Activated naive CD8-positive, alpha-beta T cell treated with anti-CD3 and anti-CD28 coated beads, Interleukin-2, amount 50 U/mL, for 16 hours (primary cell): ENCODE data around the gene OR5B3.
"Not testable (repeated sequence)": the region's sequence is repeated elsewhere in the genome, so short reads cannot be mapped to it uniquely, and the experiment has no call there.

Experiments used
- DNase-seq: peaks from one replicate; pipeline ENCODE4 v3.0.0-alpha.2; 2020; ENCODE audit warnings: low read depth, low spot score

OR5B3 gene

GRCh38 chr11:58406774-58407173 lies at the start of gene OR5B3:
TSS of gene OR5B3 (minus strand) at chr11:58406874. CDS start at chr11:58403409, 3,465 bp downstream.
- no peak for DNase-seq

- no peak for DNase-seq
Measured at GRCh38 chr11:58451585-58451984, 44.9 kb upstream of the OR5B3 start.

- no peak for DNase-seq
Measured at GRCh38 chr11:58446294-58446693, 39.6 kb upstream of the OR5B3 start.

GRCh38 chr11:58444300-58444699 lies 37.6 kb upstream of the OR5B3 start:
- DNase-seq, result no peak

GRCh38 chr11:58442136-58442535 lies 35.5 kb upstream of the OR5B3 start, which contains the start of gene OR5B12:
TSS of gene OR5B12 (minus strand) at chr11:58442236. CDS start at chr11:58440151, 2,085 bp downstream.
- DNase-seq, result no peak

- DNase-seq, result no peak
Measured at GRCh38 chr11:58438486-58438885, 31.8 kb upstream of the OR5B3 start.

- DNase-seq, result no peak
Measured at GRCh38 chr11:58434217-58434616, 27.5 kb upstream of the OR5B3 start.

- no peak for DNase-seq
Measured at GRCh38 chr11:58433638-58434203, 27.0 kb upstream of the OR5B3 start.

- no peak for DNase-seq
Measured at GRCh38 chr11:58429273-58429672, 22.6 kb upstream of the OR5B3 start.

- DNase-seq, result no peak
Measured at GRCh38 chr11:58428021-58428420, 21.3 kb upstream of the OR5B3 start, which contains the start of gene OR5B2. TSS of gene OR5B2 (minus strand) at chr11:58428121. CDS start at chr11:58423261, 4,860 bp downstream.

GRCh38 chr11:58399622-58400021 lies 7.1 kb downstream of the OR5B3 start:
- DNase-seq, result not testable (repeated sequence)

- no peak for DNase-seq
Measured at GRCh38 chr11:58395581-58395980, 11.1 kb downstream of the OR5B3 start.

GRCh38 chr11:58394195-58394594 lies 12.5 kb downstream of the OR5B3 start:
- no peak for DNase-seq

- DNase-seq, result no peak
Measured at GRCh38 chr11:58392746-58393145, 13.9 kb downstream of the OR5B3 start.

GRCh38 chr11:58391879-58392278 lies 14.8 kb downstream of the OR5B3 start:
- no peak for DNase-seq

- DNase-seq, result no peak
Measured at GRCh38 chr11:58390551-58391063, 16.1 kb downstream of the OR5B3 start.

- no peak for DNase-seq
Measured at GRCh38 chr11:58358969-58359368, 47.7 kb downstream of the OR5B3 start, which contains the start of gene OR5B17. TSS of gene OR5B17 (minus strand) at chr11:58359069. CDS start at chr11:58359069, 0 bp downstream.

- no peak for DNase-seq
Measured at GRCh38 chr11:58354727-58355126, 51.9 kb downstream of the OR5B3 start.
